Spleen (tissue), 11 donors: ENCODE measurements around the gene SLC1A5. TPM values are rescaled to one million over a fixed set of nuclear protein-coding genes. Genes with fewer than 3 reads are reported as not detected.

Experiments
- DNase-seq: peaks from one replicate; pipeline ENCODE4 v3.0.0-alpha.2; 2020
- H3K27ac ChIP-seq, 8 donors: fragments of 200-600 bp; sonication (generic) in 7 of 8; 1 replicate in 4 of 8; 2 replicates in 4 of 8; pipeline versions ENCODE4 v1.5.0 to v1.8.0; 2016 to 2021; ENCODE audit warnings: inconsistent platforms in 4 of 8, mild to moderate bottlenecking in 4 of 8, moderate library complexity in 1 of 8
- H3K27me3 ChIP-seq, 7 donors: fragments of 200-600 bp; sonication (generic) in 6 of 7; replicated peaks in 1 of 7; 1 replicate in 4 of 7; 2 replicates in 3 of 7; pipeline versions ENCODE4 v1.5.0 to v1.8.0; 2016 to 2021; ENCODE audit warnings: inconsistent platforms in 3 of 7, mild to moderate bottlenecking in 1 of 7
- H3K36me3 ChIP-seq, 6 donors: fragments of 200-600 bp; sonication (generic) in 5 of 6; 1 replicate in 4 of 6; 2 replicates in 2 of 6; pipeline versions ENCODE4 v1.5.0 to v1.8.0; 2016 to 2021; ENCODE audit warnings: inconsistent platforms in 2 of 6
- H3K4me1 ChIP-seq, 6 donors: fragments of 200-600 bp; sonication (generic) in 5 of 6; 1 replicate in 3 of 6; 2 replicates in 3 of 6; pipeline versions ENCODE4 v1.5.0 to v1.8.0; 2016 to 2021; ENCODE audit warnings: inconsistent platforms in 3 of 6
- H3K4me3 ChIP-seq, 8 donors: fragments of 200-600 bp; sonication (generic) in 7 of 8; 1 replicate in 4 of 8; 2 replicates in 4 of 8; pipeline versions ENCODE4 v1.5.0 to v1.8.0; 2016 to 2021; ENCODE audit warnings: inconsistent platforms in 4 of 8, mild to moderate bottlenecking in 4 of 8, moderate library complexity in 2 of 8
- H3K9me3 ChIP-seq, 8 donors: fragments of 200-600 bp; sonication (generic) in 7 of 8; 1 replicate in 4 of 8; 2 replicates in 4 of 8; pipeline versions ENCODE4 v1.5.0 to v1.8.0; 2016 to 2021; ENCODE audit warnings: inconsistent platforms in 4 of 8
- CTCF ChIP-seq, 11 experiments: fragments of 200-600 bp in 7 of 11; fragments of 450-650 bp in 4 of 11; sonication (generic) in 4 of 11; IDR thresholded peaks in 8 of 11; conservative IDR thresholded peaks in 3 of 11; 1 replicate in 7 of 11; 2 replicates in 4 of 11; pipeline versions ENCODE4 v1.4.0 to v1.8.0; 2016 to 2021; ENCODE audit warnings: antibody characterized with exemption in 11 of 11, inconsistent platforms in 4 of 11, mild to moderate bottlenecking in 1 of 11
- POLR2A ChIP-seq, 3 donors: fragments of 450-650 bp; IDR thresholded peaks; one replicate each; pipeline ENCODE4 v1.5.1; 2017; ENCODE audit warnings: antibody characterized with exemption in 3 of 3, mild to moderate bottlenecking in 1 of 3
- POLR2AphosphoS5 ChIP-seq, 3 donors: sonication (generic); formaldehyde crosslinking; IDR thresholded peaks; one replicate each; pipeline ENCODE4 v1.5.1; 2017; ENCODE audit warnings: antibody characterized with exemption in 3 of 3
- WGBS, 5 donors: extraction: QIAGEN DNeasy Blood & Tissue Kit in 3 of 5; methylation state at CpG; one replicate each; pipeline versions ENCODE4 v1.1.5 to v1.1.7; 2013 to 2018; 5-methylcytosine and 5-hydroxymethylcytosine counted together
- intact Hi-C: fragments of 100-400 bp; cut with DNase I; formaldehyde crosslinking; loops from one replicate; pipeline ENCODE4 v1.15.0; 2023; ENCODE audit warnings: low total_unique reads
- polyA plus RNA-seq, 3 donors: library from polyadenylated mRNA; stranded (reverse); fragments of 200-250 nt; gene quantifications; one replicate each; pipeline ENCODE4 v1.2.1, GENCODE V29; 2013
- total RNA-seq, 7 donors: library from RNA; depleted of rRNA in 3 of 7; stranded (reverse); fragments of >200 nt in 3 of 7; fragmentation: NEBNext Ultra II Directional in 4 of 7; extraction: Animal tissue kit (Norgen Biotek cat#: 25700) in 4 of 7; gene quantifications; one replicate each; pipeline versions ENCODE4 v1.1.0 to v1.2.1, GENCODE V29; 2016 to 2021
- donor health status: healthy with polysubstance abuse.
- donor health status: DM: no; HTN: no; CAD: no; lungs with moderate emphysema.
- donor health status: DM: no; HTN: no; CAD: no.
- donor health status: Bipolar disorder and iron deficiency.
- donor health status: healthy.
- donor health status: DM: no; HTN: no; CAD: no.
- donor health status: DM: yes; HTN: yes; CAD: no.

Gene SLC1A5
- total and polyA plus RNA-seq, 10 donors: 13.2 to 62.8 (median 48.0) TPM

GRCh38 chr19:46786236-46787039, 2.0 kb downstream of the SLC1A5 start:
- H3K4me3 ChIP-seq: peak overlapping the region; percentile 60 to 93 (median 80)
- no peaks in the 10 kb centered on the region for H3K9me3 ChIP-seq
- peak; percentile 86 for DNase-seq
- TF ChIP-seq POLR2A (IDR thresholded peaks at IDR 0.05) (no peak), CTCF (IDR thresholded peaks at IDR 0.05 in 8 of 11, conservative IDR thresholded peaks at IDR 0.05 in 3 of 11) (peak in 1 of 11 experiments; percentile 7), POLR2AphosphoS5 (IDR thresholded peaks at IDR 0.05) (peak; percentile 77 to 83 (median 78))
- H3K36me3 ChIP-seq: peaks cover 0 to 28% (median 20%) of the 10 kb centered on the region in 6 donors
- peaks cover 19 to 72% (median 56%) of the 10 kb centered on the region in 6 donors for H3K4me1 ChIP-seq
- WGBS, 5 donors: 2 to 4% (median 3%) methylated on average over 20 of the region's 20 CpGs
- intact Hi-C loops: no loop called here
- no peaks in the 10 kb centered on the region for H3K27me3 ChIP-seq
- peak overlapping the region; percentile 15 to 94 (median 84) for H3K27ac ChIP-seq

- no peak for DNase-seq
- Histone ChIP-seq H3K4me3 (peak overlapping the region; percentile 60 to 93 (median 80)), H3K27ac (peak overlapping the region; percentile 15 to 94 (median 84)), H3K27me3 (no peaks in the 10 kb centered on the region), H3K9me3 (no peaks in the 10 kb centered on the region), H3K36me3 (peaks cover 0 to 33% (median 25%) of the 10 kb centered on the region in 6 donors), H3K4me1 (peaks cover 19 to 74% (median 56%) of the 10 kb centered on the region in 6 donors)
- intact Hi-C loops: no loop called here
- 60 to 65% (median 64%) methylated on average over 4 of the region's 4 CpGs for WGBS, 5 donors
- no peak for TF ChIP-seq POLR2AphosphoS5 (IDR thresholded peaks at IDR 0.05)
- no peak for TF ChIP-seq CTCF (IDR thresholded peaks at IDR 0.05 in 8 of 11, conservative IDR thresholded peaks at IDR 0.05 in 3 of 11)
- TF ChIP-seq POLR2A (IDR thresholded peaks at IDR 0.05): no peak
Measured at GRCh38 chr19:46785980-46786235, 2.5 kb downstream of the SLC1A5 start.

- peak overlapping the region; percentile 60 to 93 (median 80) for H3K4me3 ChIP-seq
- intact Hi-C loops: no loop called here
- no peak for DNase-seq
- 64 to 76% (median 72%) methylated on average over 19 of the region's 19 CpGs for WGBS, 5 donors
- H3K36me3 ChIP-seq: peaks cover 0 to 39% (median 29%) of the 10 kb centered on the region in 6 donors
- H3K27ac ChIP-seq: peak overlapping the region; percentile 15 to 94 (median 84)
- no peaks in the 10 kb centered on the region for H3K27me3 ChIP-seq
- no peaks in the 10 kb centered on the region for H3K9me3 ChIP-seq
- peaks cover 19 to 77% (median 56%) of the 10 kb centered on the region in 6 donors for H3K4me1 ChIP-seq
- TF ChIP-seq POLR2A (IDR thresholded peaks at IDR 0.05): no peak
- no peak for TF ChIP-seq CTCF (IDR thresholded peaks at IDR 0.05 in 8 of 11, conservative IDR thresholded peaks at IDR 0.05 in 3 of 11)
- no peak for TF ChIP-seq POLR2AphosphoS5 (IDR thresholded peaks at IDR 0.05)
Measured at GRCh38 chr19:46785054-46785979, 3.1 kb downstream of the SLC1A5 start.
